Inferior parietal cortex (tissue), 1 donor: ENCODE data around the gene CYP24A1.

Source experiments
- DNase-seq: peaks from one replicate; pipeline ENCODE4 v3.0.0-alpha.2; 2016; ENCODE audit errors: extremely low spot score

The CYP24A1 gene

GRCh38 chr20:54156981-54157835 lies 16.6 kb downstream of the CYP24A1 start:
- DNase-seq = no peak

- no peak for DNase-seq
Observed at GRCh38 chr20:54156522-54156921, 17.3 kb downstream of the CYP24A1 start.

- no peak for DNase-seq
Observed at GRCh38 chr20:54155736-54156317, 18.0 kb downstream of the CYP24A1 start.

- DNase-seq = no peak
Observed at GRCh38 chr20:54154439-54154838, 19.3 kb downstream of the CYP24A1 start.

- DNase-seq = no peak
Observed at GRCh38 chr20:54153847-54154246, 19.9 kb downstream of the CYP24A1 start.

- DNase-seq = no peak
Observed at GRCh38 chr20:54153041-54153327, 20.8 kb downstream of the CYP24A1 start.

- DNase-seq = no peak
Observed at GRCh38 chr20:54152227-54153040, 21.4 kb downstream of the CYP24A1 start.

GRCh38 chr20:54151511-54152226 lies 22.1 kb downstream of the CYP24A1 start:
- no peak for DNase-seq

- no peak for DNase-seq
Observed at GRCh38 chr20:54151075-54151439, 22.7 kb downstream of the CYP24A1 start.

GRCh38 chr20:54149765-54150264 lies 24.0 kb downstream of the CYP24A1 start:
- no peak for DNase-seq

GRCh38 chr20:54148947-54149764 lies 24.6 kb downstream of the CYP24A1 start:
- no peak for DNase-seq

GRCh38 chr20:54146672-54147071 lies 27.1 kb downstream of the CYP24A1 start:
- DNase-seq = no peak

- DNase-seq = no peak
Observed at GRCh38 chr20:54144847-54145414, 28.9 kb downstream of the CYP24A1 start.

GRCh38 chr20:54140927-54141566 lies 32.7 kb downstream of the CYP24A1 start:
- DNase-seq = no peak

GRCh38 chr20:54140486-54140885 lies 33.3 kb downstream of the CYP24A1 start:
- DNase-seq = no peak

GRCh38 chr20:54140067-54140466 lies 33.7 kb downstream of the CYP24A1 start:
- no peak for DNase-seq

- no peak for DNase-seq
Observed at GRCh38 chr20:54139188-54139587, 34.6 kb downstream of the CYP24A1 start.

- DNase-seq = no peak
Observed at GRCh38 chr20:54138427-54138826, 35.4 kb downstream of the CYP24A1 start.

- no peak for DNase-seq
Observed at GRCh38 chr20:54137115-54137514, 36.7 kb downstream of the CYP24A1 start.
